Frontal cortex (tissue), 4 donors: ENCODE data around the gene GDI1. TPM values are rescaled to one million over a fixed set of nuclear protein-coding genes. Genes with fewer than 3 reads are reported as not detected.

Experiments used
- DNase-seq, 2 donors: peaks; one replicate each; pipeline ENCODE4 v3.0.0; 2012; ENCODE audit warnings: low spot score in 2 of 2
- FAIRE-seq: peaks from 2 replicates; lab custom pipeline; 2012; peaks lifted over from hg19 to GRCh38; lab: Jason Lieb, UNC
- total RNA-seq: library from RNA; depleted of rRNA; stranded (reverse); fragments of >200 nt; gene quantifications from one replicate; pipeline ENCODE4 v1.2.3, GENCODE V29; 2014
- donor health status: control.
- donor health status: control.
- donor health status: control.

Gene GDI1
- total RNA-seq, 1 donor from 2014 or later, result 240 TPM

DNA sequence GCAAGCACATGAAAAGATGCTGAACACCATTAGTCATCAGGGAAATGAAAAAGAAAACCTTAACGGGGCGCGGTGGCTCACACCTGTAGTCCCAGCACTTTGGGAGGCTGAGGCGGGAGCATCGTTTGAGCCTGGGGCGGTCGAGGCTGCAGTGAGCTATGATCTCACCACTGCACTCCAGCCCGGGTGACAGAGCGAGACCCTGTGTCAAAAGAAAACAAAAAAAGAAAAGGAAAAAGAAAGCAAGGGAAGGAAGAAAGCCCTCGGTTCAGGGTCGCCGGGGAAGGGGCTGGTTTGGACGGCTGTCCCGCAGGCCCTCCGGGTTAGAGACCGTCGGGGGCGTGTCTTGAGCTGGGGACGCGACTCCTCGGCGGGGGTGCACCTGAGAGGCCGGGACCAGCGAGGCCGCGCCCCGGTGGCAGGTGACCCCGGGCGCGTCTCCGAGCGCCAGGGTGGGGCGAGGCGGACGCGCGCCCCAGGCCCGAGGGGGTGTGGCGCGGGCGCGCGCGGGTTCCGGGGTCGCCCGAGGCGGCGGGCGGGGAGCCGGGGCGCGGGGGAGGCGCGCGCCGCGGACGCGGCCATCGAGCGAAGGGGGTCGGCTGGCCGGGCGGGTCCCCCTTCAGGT lies 20.6 kb downstream of the GDI1 start:
- peak; percentile 67 to 72 for DNase-seq

GRCh38 chrX:154458116-154458953 lies 21.4 kb downstream of the GDI1 start, which contains the start of gene PLXNA3:
Gene PLXNA3, plus strand, starts transcription at chrX:154458281. Its CDS starts 1,903 bp downstream, at chrX:154460184.
- FAIRE-seq, result no peak
- peak; percentile 72 to 83 for DNase-seq

More for the DNA sequence above, 20.6 kb downstream of the GDI1 start:
- FAIRE-seq, result no peak

DNA sequence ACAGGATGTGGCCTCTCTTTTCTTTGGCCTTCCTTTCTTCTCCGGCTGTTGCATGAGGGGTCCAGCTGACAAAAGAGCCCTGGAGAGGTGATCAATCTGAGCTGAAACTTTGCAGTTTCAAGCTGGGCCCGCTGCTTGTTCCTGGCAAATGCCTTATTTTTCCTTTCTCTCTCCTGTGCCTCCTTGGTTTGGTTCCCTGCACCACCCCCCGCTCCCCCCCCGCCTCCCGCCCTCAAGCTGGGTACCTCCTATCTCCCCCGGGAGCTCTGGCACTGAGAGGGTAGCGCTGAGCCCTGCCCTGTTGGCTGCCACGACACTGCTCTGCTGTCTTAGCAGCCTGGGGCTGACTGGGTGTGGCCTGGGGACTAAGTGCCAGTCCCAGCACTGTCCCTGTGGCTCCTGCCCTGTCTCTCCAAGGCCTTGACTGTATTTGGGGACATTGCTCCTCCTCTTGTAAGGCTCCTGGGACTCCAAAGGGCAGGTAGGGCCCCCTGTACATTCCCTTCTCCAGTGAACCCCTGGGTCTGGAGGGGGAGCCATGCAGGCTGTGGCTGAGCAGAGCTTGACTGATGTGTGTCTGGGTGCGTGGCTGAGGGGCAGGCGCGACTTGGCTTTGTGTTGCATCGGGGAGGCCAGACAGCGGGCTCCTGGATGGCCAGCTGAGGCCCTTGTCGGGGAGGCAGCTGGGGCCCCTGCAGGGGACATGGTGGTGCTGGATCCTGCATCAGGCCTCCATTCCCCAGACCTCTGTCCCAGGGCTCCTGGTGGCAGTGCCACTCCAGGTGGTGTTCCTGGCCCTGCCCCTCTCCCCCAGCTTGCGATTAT lies 22.2 kb downstream of the GDI1 start:
- DNase-seq (no peak), FAIRE-seq (no peak)

DNA sequence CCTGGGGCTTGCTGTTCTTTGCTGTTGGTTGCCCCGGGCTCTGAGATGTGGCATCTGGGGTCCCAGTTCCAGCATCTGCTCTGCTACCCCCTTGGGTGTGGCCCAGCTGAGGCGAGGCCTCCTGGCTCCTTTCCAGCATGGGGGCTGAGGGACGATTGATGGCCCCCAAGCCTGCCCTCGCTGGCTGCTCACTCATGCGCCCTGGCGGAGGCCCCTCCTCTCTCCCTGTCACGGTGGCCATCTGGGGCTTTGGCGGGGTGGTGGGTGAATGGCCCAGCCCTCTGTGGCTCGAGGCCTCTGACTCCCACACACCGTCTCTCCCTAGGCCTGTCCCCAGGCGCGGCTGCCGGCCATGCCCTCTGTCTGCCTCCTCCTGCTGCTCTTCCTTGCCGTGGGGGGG lies 22.9 kb downstream of the GDI1 start:
- no peak for FAIRE-seq
- DNase-seq, result no peak

DNA sequence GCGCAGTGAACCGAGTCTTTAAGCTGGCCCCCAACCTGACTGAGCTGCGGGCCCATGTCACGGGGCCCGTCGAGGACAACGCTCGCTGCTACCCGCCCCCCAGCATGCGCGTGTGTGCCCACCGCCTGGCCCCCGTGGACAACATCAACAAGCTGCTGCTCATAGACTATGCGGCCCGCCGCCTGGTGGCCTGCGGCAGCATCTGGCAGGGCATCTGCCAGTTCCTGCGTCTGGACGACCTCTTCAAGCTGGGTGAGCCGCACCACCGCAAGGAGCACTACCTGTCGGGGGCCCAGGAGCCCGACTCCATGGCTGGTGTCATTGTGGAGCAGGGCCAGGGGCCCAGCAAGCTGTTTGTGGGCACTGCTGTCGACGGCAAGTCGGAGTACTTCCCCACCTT lies 23.4 kb downstream of the GDI1 start:
- no peak for DNase-seq
- FAIRE-seq, result no peak

DNA sequence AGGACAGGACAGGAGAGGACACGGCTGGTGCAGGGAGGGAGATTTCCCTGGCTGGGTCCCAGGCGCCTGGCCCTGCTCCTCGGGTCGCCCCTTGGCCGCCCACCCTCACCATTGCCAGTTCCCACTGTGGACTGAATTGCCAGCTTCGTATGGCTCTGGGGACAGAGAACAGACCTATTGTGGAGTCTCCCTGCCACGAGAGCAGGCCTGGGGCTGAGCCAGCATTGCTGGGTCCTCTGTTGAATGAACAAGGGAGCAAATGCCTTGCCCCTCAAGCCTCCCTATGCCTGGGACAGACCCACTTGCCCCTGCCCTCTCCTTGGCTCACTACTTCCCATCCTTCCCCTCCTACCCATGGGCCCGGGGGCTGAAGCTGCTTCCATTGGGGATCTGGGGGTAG lies 25.4 kb downstream of the GDI1 start:
- peak in 1 of 2 donors; percentile 64 for DNase-seq
- FAIRE-seq, result no peak

GRCh38 chrX:154463611-154464220 lies 26.8 kb downstream of the GDI1 start:
- DNase-seq (no peak), FAIRE-seq (no peak)

- DNase-seq (no peak), FAIRE-seq (no peak)
These were observed 27.9 kb downstream of the GDI1 start for GRCh38 chrX:154464806-154465365.

- no peak for FAIRE-seq
- no peak for DNase-seq
These were observed 28.6 kb downstream of the GDI1 start for GRCh38 chrX:154465601-154466000.

GRCh38 chrX:154466036-154466435 lies 29.1 kb downstream of the GDI1 start:
- no peak for DNase-seq
- no peak for FAIRE-seq

- FAIRE-seq (no peak), DNase-seq (no peak)
These were observed 30.0 kb downstream of the GDI1 start for GRCh38 chrX:154466907-154467306.

DNA sequence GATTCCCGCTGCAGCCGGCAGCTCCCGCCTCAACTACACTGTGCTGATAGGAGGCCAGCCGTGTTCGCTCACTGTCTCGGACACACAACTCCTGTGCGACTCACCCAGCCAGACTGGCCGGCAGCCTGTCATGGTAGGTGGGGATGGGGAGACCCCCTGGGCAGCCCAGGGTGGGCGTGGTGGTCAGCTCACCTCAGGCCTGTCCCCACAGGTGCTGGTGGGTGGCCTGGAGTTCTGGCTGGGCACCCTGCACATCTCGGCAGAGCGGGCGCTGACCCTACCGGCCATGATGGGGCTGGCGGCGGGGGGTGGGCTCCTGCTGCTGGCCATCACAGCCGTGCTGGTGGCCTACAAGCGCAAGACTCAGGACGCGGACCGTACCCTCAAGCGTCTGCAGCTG lies 30.6 kb downstream of the GDI1 start:
- DNase-seq (no peak), FAIRE-seq (no peak)

GRCh38 chrX:154468217-154468616 lies 31.3 kb downstream of the GDI1 start:
- DNase-seq, result no peak

DNA sequence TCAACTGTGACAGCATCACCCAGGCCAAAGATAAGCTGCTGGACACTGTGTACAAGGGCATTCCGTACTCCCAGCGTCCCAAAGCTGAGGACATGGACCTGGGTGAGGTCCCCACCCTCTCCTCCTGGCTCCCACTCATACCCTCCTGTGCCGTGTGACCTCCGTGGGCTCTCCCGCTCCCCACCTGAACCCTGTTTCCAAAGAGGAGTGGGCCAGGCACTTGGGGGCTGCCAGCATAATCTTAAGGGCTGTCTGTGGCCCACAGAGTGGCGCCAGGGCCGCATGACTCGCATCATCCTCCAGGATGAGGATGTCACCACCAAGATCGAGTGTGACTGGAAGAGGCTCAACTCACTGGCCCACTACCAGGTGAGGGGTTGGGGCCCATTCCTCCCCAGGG lies 32.2 kb downstream of the GDI1 start:
- FAIRE-seq, result no peak

More at GRCh38 chrX:154468217-154468616, 31.3 kb downstream of the GDI1 start:
- FAIRE-seq, result no peak

DNA sequence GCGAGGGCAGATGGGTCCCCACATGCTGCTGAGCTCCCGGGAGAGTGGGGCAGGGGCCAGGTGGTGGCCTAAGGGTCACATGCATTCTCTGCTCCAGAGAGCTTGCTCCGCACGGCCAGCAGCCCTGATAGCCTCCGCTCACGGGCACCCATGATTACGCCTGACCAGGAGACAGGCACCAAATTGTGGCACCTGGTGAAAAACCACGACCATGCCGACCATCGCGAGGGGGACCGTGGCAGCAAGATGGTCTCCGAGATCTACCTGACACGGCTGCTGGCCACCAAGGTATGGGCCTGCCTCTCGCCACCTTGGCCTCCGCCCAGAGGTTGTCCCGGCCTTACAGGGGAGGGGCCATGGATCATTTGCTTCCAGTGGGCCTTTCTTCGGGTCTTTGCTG lies 32.9 kb downstream of the GDI1 start:
- no peak for DNase-seq
- FAIRE-seq, result no peak

More for the DNA sequence above, 32.2 kb downstream of the GDI1 start:
- DNase-seq, result no peak

GRCh38 chrX:154470434-154470833 lies 33.5 kb downstream of the GDI1 start:
- FAIRE-seq, result no peak

DNA sequence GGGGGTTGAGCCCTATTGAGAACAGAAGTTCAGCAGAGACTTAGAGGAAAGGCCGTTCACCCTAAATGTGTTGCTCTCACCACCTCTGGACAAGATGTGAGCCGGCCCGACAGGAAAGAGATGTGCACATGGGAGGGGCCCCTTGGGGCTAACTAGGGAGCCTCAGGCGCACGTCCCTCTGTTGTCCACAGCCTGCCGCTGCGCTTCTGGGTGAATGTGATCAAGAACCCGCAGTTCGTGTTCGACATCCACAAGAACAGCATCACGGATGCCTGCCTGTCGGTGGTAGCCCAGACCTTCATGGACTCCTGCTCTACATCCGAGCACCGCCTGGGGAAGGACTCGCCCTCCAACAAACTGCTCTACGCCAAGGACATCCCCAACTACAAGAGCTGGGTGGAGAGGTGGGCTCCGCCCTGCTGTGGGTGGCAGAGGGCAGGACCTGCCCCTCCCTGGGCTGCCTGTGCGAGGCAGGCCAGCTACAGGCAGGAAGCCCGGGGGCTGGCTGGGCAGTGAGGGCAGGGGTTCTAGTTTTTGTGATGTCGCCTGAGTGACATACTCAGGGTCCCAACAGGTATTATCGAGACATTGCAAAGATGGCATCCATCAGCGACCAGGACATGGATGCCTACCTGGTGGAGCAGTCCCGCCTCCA lies 34.1 kb downstream of the GDI1 start:
- DNase-seq (no peak), FAIRE-seq (no peak)

More at GRCh38 chrX:154470434-154470833, 33.5 kb downstream of the GDI1 start:
- DNase-seq, result no peak

DNA sequence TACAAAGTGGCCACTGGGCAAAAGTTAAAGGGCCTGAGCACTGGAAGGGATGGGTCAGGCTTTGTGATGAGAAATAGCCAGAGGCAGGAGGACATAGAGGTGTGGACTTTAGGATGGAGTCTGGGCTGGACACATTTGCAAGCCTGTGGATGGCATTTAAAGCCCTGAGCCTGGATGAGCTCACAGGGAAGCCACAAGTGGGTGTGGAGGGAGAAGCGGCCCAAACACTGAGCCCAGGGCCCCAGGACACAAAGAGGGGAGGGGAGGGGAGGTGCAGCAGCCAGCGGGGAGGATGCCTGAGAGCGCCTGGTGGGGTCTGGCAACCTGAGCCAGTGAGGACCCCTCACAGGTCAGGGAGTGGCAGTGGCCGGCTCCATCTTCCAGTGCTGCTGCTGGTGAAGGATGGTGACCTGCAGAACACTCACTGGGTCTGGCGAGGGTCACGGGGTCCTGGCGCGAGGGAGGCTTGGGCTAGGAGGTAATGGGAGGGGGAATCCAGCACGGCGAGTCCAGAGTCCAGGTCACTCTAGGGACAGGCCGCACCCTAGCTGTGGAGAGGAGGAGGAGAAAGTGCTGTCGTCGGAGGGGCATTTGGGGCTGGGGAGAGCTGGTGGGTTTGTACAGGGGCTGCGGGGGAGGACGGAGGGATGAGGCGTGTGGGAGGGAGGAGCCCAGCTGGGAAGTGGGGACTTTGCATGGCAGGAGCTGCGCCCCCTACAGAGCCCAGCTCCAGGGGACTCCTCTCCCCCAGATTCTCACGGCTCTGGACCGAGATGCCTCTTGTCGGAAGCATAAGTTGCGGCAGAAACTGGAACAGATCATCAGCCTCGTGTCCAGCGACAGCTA lies 35.1 kb downstream of the GDI1 start:
- FAIRE-seq, result no peak

More for the DNA sequence above, 35.1 kb downstream of the GDI1 start:
- DNase-seq, result no peak
